ENCODE data around the gene DLGAP1.

The DLGAP1 gene

GRCh38 chr18:3689986-3690763, 764.9 kb downstream of the DLGAP1 start:
- DNase-seq (ENCODE audit: low read depth) = no peak

GRCh38 chr18:3689091-3689490, 766.0 kb downstream of the DLGAP1 start:
- DNase-seq (ENCODE audit: low read depth) = no peak

- peak; percentile 92 for DNase-seq (ENCODE audit: low read depth)
These were observed 766.4 kb downstream of the DLGAP1 start for GRCh38 chr18:3688690-3689089.

GRCh38 chr18:3683483-3683882, 771.6 kb downstream of the DLGAP1 start:
- no peak for DNase-seq (ENCODE audit: low read depth)

- no peak for DNase-seq (ENCODE audit: low read depth)
These were observed 773.0 kb downstream of the DLGAP1 start for GRCh38 chr18:3682061-3682460.

GRCh38 chr18:3679241-3679640, 775.9 kb downstream of the DLGAP1 start:
- no peak for DNase-seq (ENCODE audit: low read depth)

- DNase-seq (ENCODE audit: low read depth) = no peak
These were observed 779.1 kb downstream of the DLGAP1 start for GRCh38 chr18:3675994-3676393.

GRCh38 chr18:3675446-3675845, 779.7 kb downstream of the DLGAP1 start:
- DNase-seq (ENCODE audit: low read depth) = peak; percentile 29

GRCh38 chr18:3671176-3671575, 783.9 kb downstream of the DLGAP1 start:
- no peak for DNase-seq (ENCODE audit: low read depth)

GRCh38 chr18:3669376-3669775, 785.7 kb downstream of the DLGAP1 start:
- DNase-seq (ENCODE audit: low read depth) = no peak

- DNase-seq (ENCODE audit: low read depth) = no peak
These were observed 787.6 kb downstream of the DLGAP1 start for GRCh38 chr18:3667255-3668137.

- no peak for DNase-seq (ENCODE audit: low read depth)
These were observed 788.4 kb downstream of the DLGAP1 start for GRCh38 chr18:3666526-3667254.

- peak; percentile 89 for DNase-seq (ENCODE audit: low read depth)
These were observed 789.2 kb downstream of the DLGAP1 start for GRCh38 chr18:3665780-3666525.

GRCh38 chr18:3665204-3665603, 789.9 kb downstream of the DLGAP1 start:
- no peak for DNase-seq (ENCODE audit: low read depth)

- no peak for DNase-seq (ENCODE audit: low read depth)
These were observed 790.4 kb downstream of the DLGAP1 start for GRCh38 chr18:3664563-3665178.

- no peak for DNase-seq (ENCODE audit: low read depth)
These were observed 791.1 kb downstream of the DLGAP1 start for GRCh38 chr18:3663870-3664512.

GRCh38 chr18:3661989-3662388, 793.1 kb downstream of the DLGAP1 start:
- no peak for DNase-seq (ENCODE audit: low read depth)

GRCh38 chr18:3660739-3661515, 794.2 kb downstream of the DLGAP1 start:
- no peak for DNase-seq (ENCODE audit: low read depth)

GRCh38 chr18:3658529-3658928, 796.6 kb downstream of the DLGAP1 start:
- DNase-seq (ENCODE audit: low read depth) = no peak

Data from iris pigment epithelial cell (primary cell).